ENCODE data around the gene SPAG8.
A peak's percentile ranks its signal among the peaks of the same experiment; 100 is the strongest.

Gene SPAG8

DNA sequence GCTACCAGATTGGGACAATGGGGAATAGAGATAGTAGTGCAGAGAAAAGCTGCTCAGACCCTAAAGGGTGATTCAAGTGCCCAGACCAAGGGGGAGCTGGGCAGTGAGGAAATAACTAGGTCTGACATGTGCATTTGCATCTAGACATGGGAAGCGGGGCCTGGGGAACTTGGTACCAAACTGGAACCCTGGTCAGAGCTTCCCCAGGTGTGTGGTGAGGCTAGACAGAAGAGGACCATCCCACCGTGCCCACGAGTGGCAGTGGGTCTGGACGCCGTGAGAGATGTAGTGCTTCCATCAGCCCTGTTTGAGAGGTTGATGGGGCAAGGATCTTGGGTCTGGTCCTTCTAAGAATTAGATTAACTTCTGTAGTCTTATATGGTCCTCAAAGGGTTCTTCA is 24.5 kb upstream of the SPAG8 start:
- no peak for DNase-seq

DNA sequence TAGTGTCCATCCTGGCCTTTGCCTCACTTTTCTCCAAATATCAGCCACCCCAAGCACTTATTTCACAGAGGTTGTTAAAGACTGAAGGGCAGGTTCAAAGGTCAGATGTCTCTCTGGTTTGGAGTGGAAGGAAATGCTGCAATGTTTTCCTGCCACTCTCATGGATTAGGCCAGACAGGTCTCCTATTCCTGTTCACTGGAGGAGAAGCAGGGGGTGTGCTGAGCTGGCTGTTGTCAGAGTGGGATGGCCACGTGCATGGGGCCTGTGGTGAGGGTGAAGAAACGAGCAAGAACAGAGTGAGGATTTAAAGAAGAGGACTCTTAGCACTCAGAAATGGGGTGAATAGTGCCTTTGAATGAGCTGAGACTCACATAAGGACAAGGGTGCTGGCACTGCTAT is 23.7 kb upstream of the SPAG8 start:
- DNase-seq, result no peak

DNA sequence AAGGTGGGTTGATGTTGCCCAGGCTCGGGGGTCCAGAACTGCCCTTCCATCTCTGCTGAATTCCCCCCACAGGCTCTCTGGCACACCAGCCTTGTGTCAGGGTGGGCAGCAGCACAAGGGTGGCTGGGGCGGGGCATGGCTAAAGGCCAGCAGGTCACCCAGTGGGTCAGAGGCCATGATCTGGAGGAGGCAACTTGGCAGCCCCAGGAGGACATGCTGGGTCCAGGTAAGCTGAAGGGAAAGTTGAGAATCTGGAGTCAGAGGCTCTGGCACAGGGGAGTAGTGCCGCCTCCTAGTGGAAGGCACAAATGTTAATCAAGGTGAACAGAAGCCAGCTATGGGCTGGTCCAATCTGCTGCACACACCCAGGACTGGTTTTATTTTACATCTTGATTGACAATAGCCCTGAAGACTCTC is 23.2 kb upstream of the SPAG8 start:
- DNase-seq, result no peak

DNA sequence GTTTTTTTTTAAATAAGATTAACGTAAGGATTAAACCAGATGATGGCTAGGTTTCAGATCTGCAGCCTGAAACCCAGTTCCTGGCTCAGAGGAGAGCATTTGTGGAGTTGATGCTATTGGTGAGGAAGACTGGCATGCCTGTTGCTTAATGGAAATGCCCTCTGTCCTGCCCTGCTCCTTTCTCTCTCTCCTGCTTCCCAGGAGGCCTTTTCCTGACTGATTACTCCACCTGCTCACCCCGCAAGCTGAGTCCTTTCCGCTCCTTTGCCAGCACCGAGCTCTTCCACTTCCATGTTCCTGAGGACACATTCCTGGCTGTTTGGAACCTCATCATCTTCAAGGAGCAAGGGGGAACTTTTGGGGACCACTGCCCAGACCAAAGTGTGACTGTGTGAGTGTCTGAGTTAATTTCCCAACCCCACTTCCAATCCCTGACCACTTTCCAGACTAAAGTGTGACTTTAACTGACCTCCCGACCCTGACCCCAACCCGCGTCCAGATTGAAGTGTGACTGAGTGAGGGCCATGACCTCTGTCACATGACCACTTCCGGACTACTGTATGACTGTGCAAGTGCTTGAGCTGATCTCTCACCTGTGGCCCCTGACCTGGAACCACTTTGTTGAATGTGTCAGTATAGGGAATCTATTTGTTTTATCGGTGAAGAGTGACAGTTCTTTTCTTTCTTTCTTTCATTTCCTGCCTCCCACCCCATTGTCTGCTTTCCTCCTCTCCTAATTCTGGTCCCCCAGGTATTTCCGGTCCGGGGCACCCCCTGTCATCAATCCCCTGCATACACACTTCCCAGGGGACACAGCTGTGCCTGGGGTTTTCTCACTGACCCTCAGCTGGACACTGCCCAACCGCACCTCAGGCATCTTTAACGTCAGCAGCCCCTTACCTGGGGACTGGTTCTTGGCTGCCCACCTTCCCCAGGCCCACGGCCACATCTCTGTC is 22.5 kb upstream of the SPAG8 start:
- no peak for DNase-seq

DNA sequence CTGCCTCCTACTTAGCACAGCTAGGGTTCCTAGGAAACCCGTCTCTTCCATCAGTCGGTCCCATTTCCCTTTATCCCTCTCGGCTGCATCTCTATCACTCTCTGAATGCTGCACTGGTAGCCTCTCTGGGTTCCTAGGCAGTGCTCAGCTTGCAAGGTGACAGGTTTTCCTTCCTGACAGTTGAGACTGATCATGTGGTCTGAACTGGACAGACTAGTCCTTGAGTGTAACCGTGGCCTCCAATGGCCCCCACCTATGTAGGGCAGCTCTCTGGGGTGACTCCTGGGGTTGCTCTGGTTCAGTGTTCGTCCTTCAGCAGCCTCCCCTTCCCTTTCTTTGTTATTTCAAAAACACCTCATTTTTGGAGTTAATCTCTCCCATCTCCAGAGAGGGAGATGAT is 20.8 kb upstream of the SPAG8 start:
- DNase-seq, result no peak

DNA sequence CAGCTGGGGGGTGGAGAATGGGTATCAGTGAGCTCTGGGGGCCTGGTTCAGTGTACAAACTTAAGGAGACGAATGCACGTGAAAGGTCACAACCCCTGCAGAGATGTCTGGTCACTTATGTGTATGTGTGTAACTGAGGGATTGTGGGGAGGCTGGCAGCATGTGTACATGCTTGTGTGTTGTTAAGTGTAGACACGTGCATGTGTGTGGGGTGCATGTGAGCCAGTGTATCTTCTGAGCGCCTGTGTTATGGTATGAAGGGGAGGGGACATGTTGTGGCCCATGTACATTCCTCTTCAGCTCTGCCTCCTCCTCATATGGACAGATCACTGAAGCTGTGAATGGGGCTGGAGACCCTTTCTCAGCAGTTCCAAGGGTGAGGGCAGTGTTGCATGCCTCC is 19.0 kb upstream of the SPAG8 start:
- no peak for DNase-seq

DNA sequence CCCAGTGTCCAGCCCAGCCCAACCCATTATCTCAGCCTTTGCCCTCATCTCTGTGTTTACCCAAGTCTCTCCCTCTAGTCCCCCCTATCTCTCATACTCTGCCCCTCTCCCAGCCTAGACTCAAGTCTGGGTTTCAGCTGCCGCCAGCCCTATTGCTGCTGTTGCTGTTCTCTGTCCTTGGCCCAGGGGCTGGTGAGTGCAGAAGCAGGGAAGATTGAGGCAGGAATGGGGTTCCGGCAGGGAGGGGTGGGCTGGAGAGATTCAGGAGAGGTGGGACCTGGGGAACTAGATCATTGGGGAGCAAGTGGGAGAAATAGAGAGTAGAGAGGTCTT is 17.7 kb upstream of the SPAG8 start:
- DNase-seq, result no peak

DNA sequence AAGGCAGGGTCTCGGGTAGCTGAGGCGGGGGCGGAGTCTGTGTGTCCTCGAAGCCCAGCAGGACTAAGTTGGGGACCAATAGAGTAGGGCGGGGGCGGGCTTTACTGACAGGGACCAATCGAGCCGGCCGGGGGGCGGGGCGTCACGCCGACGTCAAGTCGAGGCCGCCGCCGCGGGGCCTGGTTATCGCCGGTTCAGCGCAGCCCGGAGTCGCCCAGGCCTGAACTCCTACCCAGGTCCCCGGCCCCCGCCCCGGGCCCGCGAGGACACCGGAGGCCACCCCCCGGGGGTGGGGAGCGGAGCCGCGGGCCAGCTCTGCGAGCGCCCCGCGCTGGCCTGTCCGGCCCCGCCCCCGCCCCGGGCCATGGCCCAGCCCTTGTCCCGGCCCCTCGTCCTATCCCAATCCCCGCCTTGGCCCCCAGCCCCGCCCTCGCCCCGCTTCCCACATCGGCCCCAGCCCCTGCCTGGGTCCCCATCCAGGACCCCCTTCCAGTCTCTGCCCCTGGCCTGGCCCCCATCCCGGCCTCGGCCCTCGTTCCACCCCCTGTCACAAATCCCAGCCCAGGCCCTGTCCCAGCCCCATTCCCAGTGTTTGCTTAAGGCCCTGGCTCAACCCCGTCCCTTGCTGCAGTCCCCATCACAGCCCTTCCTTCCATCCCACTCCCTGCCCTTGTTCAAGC is 17.2 kb upstream of the SPAG8 start, which contains the start of gene TMEM8B:
TSS of gene TMEM8B (plus strand) at position 145 of the 680 bp plus-strand sequence. CDS start at position 365, 220 bp downstream.
- DNase-seq, result peak; percentile 92

DNA sequence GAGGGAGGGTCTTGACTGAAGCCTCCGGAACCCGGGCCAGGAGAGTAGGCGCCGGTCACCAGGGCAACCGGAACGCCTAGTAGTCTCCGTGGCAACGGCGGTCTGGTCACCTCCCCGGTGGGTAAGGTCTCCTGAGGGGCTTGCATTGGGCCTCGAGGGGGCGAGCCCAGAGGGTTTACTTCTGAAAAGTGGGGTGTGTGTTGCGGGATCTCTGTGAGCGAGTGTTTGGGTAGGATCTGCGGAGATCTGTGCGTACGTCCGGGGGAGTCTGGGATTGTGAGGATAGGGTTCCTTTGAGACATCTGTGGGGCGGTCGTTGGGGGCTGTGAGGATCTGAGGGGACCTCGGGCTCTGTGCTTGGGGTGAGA is 16.6 kb upstream of the SPAG8 start, which contains the start of gene FAM221B:
TSS of gene FAM221B (minus strand) at position 17 of the 368 bp plus-strand sequence. CDS start 2,571 bp downstream, outside the sequence.
- no peak for DNase-seq

DNA sequence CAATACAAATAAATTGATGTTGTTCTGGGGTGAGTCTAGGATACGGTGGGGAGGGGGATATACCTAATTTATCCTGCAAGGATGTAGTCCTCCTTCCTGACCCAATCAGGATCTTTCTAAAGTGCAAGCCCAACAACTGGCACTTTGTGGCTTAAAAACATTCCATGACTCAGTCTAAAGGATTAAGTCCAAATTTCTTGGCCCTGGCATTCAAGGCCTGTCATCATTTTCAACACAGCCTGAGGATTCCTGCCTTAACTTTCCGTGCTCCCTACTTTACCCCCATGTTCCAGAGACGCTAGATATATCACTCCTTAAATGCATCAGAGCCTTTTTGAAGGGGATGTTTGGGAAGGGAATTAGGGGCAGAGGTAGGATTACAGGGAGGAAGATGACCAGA is 15.4 kb upstream of the SPAG8 start:
- DNase-seq, result no peak

DNA sequence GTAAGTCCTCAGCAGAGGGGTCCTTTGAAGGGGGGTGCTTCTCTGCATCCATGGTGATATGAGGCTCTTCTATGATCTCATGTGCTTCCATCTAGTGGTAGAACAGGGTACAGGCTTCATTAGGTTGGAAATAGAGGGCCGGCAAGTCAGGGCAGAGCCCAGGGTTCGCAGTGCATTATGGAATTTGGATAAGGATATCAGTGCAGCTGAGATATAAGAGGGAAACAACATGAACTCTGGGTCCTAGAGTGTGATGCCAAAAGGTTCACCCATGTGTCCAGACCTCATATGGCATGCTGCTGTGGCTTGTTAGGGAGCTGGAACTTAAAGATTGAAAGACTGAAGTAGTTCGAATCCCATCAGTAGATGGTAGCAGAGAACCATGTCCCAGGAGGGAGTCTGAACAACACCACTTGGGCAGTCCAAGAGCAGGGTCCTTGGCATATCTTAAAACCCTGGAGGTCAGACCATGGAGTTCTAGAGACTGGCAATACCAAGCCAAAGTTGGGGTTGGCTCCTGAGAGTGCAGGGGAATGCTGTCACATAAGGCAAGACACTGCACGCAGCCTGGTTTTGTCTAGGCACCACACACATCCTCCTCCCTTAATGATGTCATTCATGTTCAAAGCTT is 14.1 kb upstream of the SPAG8 start:
- DNase-seq, result peak; percentile 19

DNA sequence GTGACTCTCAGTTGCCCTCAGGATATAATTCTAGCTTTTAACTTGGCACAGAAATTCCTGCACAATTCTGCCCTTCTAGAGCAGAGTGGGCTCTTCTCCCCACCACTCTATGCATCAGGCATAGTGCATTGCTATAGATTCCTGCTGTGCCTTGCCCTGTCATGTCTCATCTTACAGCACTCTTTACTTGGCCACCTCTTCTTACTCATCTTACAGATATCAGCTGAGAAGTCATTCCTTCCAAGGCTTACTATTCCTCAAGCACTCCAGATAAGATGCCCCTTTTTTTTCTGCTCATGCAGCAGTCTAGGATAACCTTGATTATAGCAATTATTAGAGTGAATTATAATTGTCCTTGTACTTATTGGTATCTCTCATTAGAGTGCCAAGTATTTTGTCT is 10.9 kb upstream of the SPAG8 start:
- no peak for DNase-seq

DNA sequence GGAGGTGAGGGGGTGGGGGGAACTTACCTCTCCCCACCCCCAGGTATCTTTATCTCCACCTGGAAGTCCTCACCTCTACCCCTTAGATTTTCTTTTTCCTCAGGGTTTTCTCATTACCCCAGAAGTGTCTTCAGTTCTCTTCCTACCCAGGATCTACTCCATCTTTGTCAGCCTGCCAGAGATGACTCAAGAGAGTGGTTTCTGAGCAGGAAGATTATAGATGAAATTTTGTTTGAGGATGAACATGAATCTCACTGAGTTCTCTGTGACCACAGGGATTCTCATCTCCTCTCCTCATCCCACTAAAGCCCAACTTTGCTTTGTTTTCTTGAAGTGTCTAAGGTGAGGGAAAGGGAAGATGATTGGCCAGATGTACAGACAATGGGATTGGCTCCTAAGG is 8.0 kb upstream of the SPAG8 start:
- DNase-seq, result no peak

DNA sequence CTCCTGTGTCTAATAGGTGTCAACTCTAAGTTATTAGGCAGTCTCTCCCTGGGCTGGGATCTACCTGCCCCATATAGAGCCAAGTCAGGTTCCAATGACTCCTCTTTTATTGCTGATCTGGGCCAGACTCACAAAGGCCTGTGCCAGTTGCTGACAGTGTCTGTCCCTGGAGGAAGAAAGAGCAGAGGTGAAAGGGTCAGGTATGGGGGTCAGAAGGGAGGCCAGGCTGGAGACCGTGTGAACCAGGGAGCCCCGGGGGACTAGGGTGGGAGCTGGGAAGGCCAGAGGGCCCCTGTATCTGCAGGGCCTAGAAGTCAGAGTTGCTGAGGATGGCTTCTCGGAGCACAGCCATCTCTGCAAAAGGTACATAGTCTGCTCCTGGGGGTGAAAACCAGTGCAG is 6.3 kb upstream of the SPAG8 start:
- DNase-seq, result no peak

DNA sequence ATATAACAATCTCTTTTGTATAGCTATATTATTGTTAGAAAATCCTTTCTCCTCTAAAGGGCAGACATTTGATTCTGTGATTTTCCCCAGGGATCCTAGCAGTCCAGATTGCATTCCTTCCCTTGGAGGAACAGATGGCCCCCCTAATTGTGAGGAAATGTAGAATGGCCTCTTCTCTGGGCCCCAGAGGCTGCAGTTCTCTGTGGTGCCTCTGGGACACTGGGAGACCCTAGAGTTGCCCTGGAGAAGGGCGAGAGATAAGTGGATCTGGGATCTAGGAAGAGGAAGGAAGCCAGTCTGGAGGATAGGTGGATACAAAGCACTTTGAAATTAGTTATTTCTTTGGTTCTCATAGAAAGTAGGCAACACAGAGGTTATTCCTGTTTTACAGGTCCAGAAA is 4.6 kb upstream of the SPAG8 start:
- DNase-seq, result no peak

DNA sequence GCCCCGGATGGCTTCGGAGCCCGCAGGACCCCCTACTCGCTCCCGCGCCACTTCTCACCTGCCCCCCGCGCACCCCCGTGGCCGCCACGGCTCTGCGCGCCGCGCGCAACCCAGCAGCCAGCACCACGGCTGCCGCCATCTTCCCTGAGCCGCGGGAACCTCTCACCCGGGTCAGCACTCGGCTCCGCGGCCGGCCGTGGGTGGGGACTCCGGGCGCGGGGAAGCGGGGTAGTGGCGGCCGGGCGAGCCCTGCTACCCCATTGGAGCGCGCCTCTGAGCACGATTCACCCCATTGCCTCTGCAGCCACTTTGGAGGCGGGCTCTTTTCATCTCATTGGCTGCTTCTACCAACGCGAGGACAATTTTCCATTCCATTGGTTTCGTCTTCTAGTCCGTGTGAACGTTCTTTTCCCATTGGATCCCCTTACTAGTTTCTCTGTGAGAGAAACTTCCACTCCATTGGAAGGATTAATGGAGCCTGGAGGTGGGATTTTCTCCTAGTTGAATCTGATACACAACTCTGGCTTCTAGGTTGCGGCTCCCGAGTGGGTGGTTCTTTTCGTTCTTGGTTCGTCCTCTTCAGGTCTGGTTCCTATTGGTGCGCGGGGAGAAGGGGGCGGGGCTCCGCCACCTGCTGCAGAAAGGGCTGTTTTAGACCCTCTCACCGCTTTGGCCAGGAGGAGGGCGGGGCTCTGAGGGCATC is 2.9 kb upstream of the SPAG8 start, which contains the start of gene HINT2:
TSS of gene HINT2 (minus strand) at position 202 of the 703 bp plus-strand sequence. CDS start at position 139, 63 bp downstream.
- peak; percentile 97 for DNase-seq

DNA sequence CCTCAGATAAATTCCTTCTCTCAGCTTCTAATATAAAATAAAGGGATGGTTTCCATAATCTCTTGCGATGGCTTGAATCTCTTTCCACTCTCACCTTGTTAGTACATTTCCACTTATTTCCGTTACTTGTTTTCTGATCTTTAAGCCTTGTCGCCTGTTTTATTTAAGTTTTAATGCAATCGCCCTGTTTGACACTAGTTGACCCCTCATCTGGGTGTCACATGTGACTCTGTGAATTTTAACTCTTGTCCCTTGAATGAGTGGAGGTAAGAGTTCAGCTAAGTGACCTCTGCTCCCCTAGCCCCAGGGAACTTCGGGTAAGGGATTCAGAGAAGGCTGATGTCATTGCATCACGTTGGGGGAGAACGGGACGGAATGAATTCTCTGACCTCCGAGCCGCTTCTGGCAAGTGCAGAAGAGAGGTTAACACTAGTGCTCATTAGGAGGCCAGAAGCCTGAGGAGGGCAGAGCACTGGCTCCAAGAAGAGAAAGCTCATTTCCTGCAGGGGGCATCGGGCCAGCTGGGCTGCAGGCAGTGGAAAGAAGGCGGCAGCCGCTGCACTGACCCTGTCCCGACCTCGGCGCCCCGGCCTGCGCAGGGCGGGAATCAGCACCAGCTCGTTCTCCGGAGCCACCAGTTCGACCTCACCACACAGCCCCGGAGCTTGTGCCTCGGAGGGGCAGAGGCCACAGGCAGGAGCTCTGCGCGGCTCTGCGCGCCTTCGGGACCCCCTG is 2.2 kb upstream of the SPAG8 start:
- DNase-seq, result peak; percentile 21

DNA sequence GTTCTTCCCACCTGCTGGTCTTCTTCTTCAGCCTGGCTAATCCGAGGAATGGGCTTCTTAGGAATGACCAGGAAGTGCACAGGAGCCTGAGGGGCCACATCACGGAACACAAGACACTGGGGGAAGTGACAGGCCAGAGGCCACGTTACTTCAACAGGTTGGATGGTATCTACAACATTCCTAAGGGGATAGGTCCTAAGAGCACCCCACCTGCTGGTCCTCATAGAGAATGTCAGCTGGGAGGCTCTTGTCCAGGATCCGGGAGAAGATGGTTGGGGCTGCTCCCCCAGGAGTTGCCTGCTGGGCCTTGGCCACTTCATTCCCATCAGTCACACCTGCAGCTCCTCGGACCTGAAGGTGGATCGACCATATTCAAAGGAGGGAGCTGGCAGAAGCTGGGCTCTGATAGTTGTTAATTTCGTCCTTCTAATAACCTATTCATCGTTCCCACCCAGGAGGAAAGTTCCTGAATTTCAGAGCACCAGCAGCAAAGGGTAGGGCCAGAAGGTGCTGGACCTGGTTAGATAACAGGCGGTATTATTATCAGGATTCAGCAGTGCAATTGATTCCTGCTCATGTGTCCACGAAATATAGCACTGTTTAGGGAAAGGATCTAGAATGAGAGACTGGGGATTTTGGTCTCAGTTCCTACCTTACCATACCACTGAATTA is 1.5 kb upstream of the SPAG8 start:
- no peak for DNase-seq

DNA sequence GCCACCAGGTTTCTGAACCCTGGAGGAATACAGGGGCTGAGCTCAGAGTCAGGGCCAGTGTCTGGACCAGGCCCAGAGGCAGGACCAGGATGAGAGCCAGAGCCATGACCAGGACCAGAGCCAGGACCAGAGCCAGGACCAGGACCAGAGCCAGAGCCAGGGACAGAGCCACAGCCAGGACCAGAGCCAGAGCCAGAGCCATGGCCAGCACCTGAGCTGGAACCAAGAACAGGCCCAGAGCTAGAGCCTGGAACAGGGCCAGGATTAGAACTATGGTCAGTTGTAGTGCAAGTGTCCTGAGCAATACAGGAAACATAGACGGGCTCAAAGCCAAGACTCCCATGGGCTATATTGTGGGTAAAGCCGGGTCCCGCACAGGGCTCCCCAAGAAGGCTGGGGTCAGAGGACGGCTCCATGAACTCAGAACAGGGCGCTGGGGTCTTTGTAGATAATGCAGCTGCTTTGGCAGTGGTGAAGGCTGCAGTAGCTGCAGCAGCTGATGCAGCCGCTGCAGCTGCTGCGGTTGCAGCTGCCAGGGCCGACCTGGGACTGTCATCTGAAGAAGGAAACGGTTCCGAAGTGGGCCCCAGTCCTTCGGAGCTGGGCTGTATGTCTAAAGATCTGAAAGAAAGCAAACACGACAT is 559 bp downstream of the SPAG8 start:
- DNase-seq, result no peak

DNA sequence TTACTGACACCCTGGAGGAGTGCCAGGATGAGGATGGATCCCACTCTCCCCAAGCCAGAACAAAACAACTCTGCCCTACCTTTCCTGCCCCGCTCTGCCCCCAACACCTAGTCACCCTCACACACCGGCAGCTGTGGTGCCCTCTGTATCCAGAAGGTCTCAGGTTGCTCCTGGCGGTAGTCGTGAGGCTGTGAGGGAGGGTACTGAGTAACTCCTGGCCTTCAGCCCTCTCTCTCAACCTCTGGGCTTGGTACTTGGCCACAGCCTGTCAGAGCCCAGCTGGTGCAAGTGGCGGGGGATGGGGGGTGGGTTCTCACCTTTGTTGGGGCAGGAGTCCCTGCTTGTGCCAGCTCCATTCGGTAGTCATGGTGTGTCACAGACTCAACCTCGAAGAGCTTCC is 1.9 kb downstream of the SPAG8 start:
- DNase-seq, result no peak

DNA sequence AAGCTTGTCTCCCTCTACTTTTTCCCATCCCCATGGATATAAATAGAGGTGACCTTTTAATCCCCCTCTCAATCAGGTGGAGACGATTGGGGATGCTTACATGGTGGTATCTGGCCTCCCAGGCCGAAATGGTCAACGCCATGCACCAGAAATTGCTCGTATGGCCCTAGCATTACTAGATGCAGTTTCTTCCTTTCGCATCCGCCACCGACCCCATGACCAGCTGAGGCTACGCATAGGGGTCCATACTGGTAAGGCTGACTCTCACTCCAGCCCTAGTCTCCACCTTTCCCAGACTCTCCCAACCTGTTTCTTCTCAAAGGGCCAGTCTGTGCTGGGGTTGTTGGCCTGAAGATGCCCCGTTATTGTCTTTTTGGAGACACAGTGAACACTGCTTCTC is 3.6 kb downstream of the SPAG8 start:
- DNase-seq, result no peak
